Measurements from ENCODE around the gene ABCA4. TPM values are rescaled to one million over a fixed set of nuclear protein-coding genes. Genes with fewer than 3 reads are reported as not detected.

The ABCA4 gene
- total RNA-seq, 1 donor from 2014 or later: 51.7 TPM

GRCh38 chr1:94090761-94091160, 30.2 kb downstream of the ABCA4 start:
- Mint-ChIP-seq H3K9me3 (ENCODE audit: unreplicated experiment) (no peaks in the 10 kb centered on the region), H3K27me3 (ENCODE audit: unreplicated experiment) (peaks cover 16% of the 10 kb centered on the region), H3K27ac (ENCODE audit: unreplicated experiment) (peak overlapping the region; percentile 49), H3K4me3 (ENCODE audit: unreplicated experiment) (no peak overlapping the region), H3K36me3 (ENCODE audit: low read depth, unreplicated experiment) (peaks cover 11% of the 10 kb centered on the region), H3K4me1 (ENCODE audit: unreplicated experiment) (peaks cover 56% of the 10 kb centered on the region)
- TF ChIP-seq CTCF (IDR thresholded peaks at IDR 0.05; ENCODE audit: unreplicated experiment): no peak
- DNase-seq (ENCODE audit: low spot score): no peak

- DNase-seq (ENCODE audit: low spot score): no peak
- Mint-ChIP-seq H3K36me3 (ENCODE audit: low read depth, unreplicated experiment) (peaks cover 11% of the 10 kb centered on the region), H3K27ac (ENCODE audit: unreplicated experiment) (no peak overlapping the region), H3K4me3 (ENCODE audit: unreplicated experiment) (no peak overlapping the region), H3K9me3 (ENCODE audit: unreplicated experiment) (no peaks in the 10 kb centered on the region), H3K4me1 (ENCODE audit: unreplicated experiment) (peaks cover 42% of the 10 kb centered on the region), H3K27me3 (ENCODE audit: unreplicated experiment) (peaks cover 10% of the 10 kb centered on the region)
- TF ChIP-seq CTCF (IDR thresholded peaks at IDR 0.05; ENCODE audit: unreplicated experiment): no peak
These were observed 33.8 kb downstream of the ABCA4 start for GRCh38 chr1:94087193-94087592.

DNA sequence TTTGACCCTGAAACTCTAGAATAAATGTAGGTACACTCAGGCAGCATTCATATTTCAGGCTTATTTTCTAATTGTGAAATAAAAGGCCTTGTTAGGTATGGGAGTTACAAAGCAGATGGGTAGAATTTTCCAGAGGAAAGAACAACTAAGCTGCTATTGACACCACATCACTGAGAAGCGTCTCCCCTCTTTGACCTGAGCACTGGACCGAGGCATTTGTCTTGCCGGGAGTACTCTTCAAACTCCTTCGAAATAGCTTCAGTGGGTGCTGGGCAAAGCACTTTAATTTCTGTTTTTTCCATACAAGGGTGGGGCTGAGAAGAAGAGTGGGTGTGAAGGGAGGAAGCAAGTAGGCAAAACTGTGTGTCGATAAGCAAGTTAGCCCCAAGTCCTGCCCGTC, 36.4 kb downstream of the ABCA4 start:
- Mint-ChIP-seq H3K27me3 (ENCODE audit: unreplicated experiment) (peaks cover 4% of the 10 kb centered on the region), H3K4me3 (ENCODE audit: unreplicated experiment) (no peak overlapping the region), H3K36me3 (ENCODE audit: low read depth, unreplicated experiment) (peaks cover 8% of the 10 kb centered on the region), H3K27ac (ENCODE audit: unreplicated experiment) (no peak overlapping the region), H3K4me1 (ENCODE audit: unreplicated experiment) (peaks cover 32% of the 10 kb centered on the region), H3K9me3 (ENCODE audit: unreplicated experiment) (no peaks in the 10 kb centered on the region)
- TF ChIP-seq CTCF (IDR thresholded peaks at IDR 0.05; ENCODE audit: unreplicated experiment): no peak
- no peak for DNase-seq (ENCODE audit: low spot score)

DNA sequence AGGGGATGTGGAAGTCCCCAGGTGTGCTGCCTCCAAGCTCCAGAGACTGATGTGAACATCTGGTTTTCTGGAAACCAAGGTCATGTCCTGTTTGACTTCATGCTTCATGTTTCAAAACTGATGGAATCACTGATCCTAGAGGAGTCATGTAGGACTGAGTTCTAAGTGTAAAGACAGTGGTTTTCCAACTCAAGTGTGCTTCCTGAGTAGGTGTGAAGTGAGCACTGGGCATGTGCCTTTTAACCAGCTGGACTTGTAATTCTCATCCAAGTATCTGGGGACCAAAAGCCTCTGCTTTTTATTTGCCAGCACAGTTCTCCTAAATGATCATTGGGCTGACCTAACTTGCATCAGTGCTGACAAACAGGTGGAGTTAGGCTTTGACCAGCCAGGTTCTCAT, 36.9 kb downstream of the ABCA4 start:
- no peak overlapping the region for H3K27ac Mint-ChIP-seq (ENCODE audit: unreplicated experiment)
- peaks cover 37% of the 10 kb centered on the region for H3K4me1 Mint-ChIP-seq (ENCODE audit: unreplicated experiment)
- H3K9me3 Mint-ChIP-seq (ENCODE audit: unreplicated experiment): no peaks in the 10 kb centered on the region

DNA sequence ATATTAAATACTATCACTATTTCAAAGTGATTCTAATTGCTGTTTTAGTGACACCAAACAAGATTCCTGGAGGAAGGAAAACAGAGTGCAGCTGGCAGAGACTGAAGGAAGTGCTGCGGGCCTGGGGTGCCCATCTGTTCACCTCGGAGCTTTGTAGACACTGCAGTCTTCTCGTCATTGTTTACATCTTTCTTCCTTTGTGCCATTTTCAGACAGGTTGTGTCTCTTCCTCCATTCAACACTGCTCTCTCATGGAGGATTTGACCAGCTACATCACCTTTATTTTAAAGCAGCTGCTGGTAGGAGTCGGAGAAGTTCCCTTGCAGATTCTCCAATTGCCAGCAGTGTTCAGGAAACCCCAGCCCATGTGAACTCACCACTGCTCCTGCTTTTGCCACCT, 37.3 kb downstream of the ABCA4 start:
- Mint-ChIP-seq H3K27ac (ENCODE audit: unreplicated experiment) (no peak overlapping the region), H3K4me1 (ENCODE audit: unreplicated experiment) (peaks cover 41% of the 10 kb centered on the region), H3K4me3 (ENCODE audit: unreplicated experiment) (no peak overlapping the region), H3K9me3 (ENCODE audit: unreplicated experiment) (no peaks in the 10 kb centered on the region), H3K36me3 (ENCODE audit: low read depth, unreplicated experiment) (peaks cover 8% of the 10 kb centered on the region), H3K27me3 (ENCODE audit: unreplicated experiment) (peaks cover 8% of the 10 kb centered on the region)
- TF ChIP-seq CTCF (IDR thresholded peaks at IDR 0.05; ENCODE audit: unreplicated experiment): no peak
- no peak for DNase-seq (ENCODE audit: low spot score)

More for the DNA sequence above, 36.9 kb downstream of the ABCA4 start:
- Mint-ChIP-seq H3K27me3 (ENCODE audit: unreplicated experiment) (peaks cover 4% of the 10 kb centered on the region), H3K36me3 (ENCODE audit: low read depth, unreplicated experiment) (peaks cover 8% of the 10 kb centered on the region), H3K4me3 (ENCODE audit: unreplicated experiment) (no peak overlapping the region)
- no peak for TF ChIP-seq CTCF (IDR thresholded peaks at IDR 0.05; ENCODE audit: unreplicated experiment)
- no peak for DNase-seq (ENCODE audit: low spot score)

Data from endothelial cell (in vitro differentiated cells).